T-cell (primary cell): ENCODE measurements around the gene ADCY10. TPM values are rescaled to one million over a fixed set of nuclear protein-coding genes. Genes with fewer than 3 reads are reported as not detected.
A peak's percentile ranks its signal among the peaks of the same experiment; 100 is the strongest.
"Not testable (repeated sequence)": the region's sequence is repeated elsewhere in the genome, so short reads cannot be mapped to it uniquely, and the experiment has no call there.

ENCODE experiments used
- ATAC-seq, 4 experiments: fragments of 200-7000 bp in 3 of 4; fragments of 150-1000 bp in 1 of 4; cut with Tn5 transposase; replicated peaks in 1 of 4; 1 replicate in 3 of 4; 2 replicates in 1 of 4; pipeline ENCODE4 v1.10.0; 2021; ENCODE audit warnings: moderate library complexity in 3 of 4, mild to moderate bottlenecking in 2 of 4, moderate number of reproducible peaks in 1 of 4
- CTCF ChIA-PET, 2 donors: fragments of 300-600 bp; sonication (Branson Sonifier 250); formaldehyde crosslinking; loops; one replicate each; lab custom pipeline; 2022; ENCODE audit warnings: antibody characterized with exemption in 2 of 2; lab: Charles Lee
- POLR2A ChIA-PET, 2 donors: fragments of 300-600 bp; sonication (Branson Sonifier 250); formaldehyde crosslinking; loops; one replicate each; lab custom pipeline; 2022; ENCODE audit warnings: antibody characterized with exemption in 2 of 2; lab: Charles Lee
- DNase-seq, 35 experiments: peaks; one replicate each; pipeline versions ENCODE4 v3.0.0 to v3.0.0-alpha.2; 2013 to 2023
- H3K27ac ChIP-seq: one replicate; pipeline ENCODE4 v1.5.1; 2013; ENCODE audit warnings: low read length
- H3K27me3 ChIP-seq, 2 experiments: replicated peaks in 1 of 2; 1 replicate in 1 of 2; 2 replicates in 1 of 2; pipeline versions ENCODE4 v1.6.1 to v1.7.0; 2013; ENCODE audit warnings: low read length in 1 of 2, mixed read lengths in 1 of 2; ENCODE audit not compliant: control insufficient read depth in 2 of 2, insufficient read depth in 2 of 2; ENCODE audit errors: extremely low read depth in 1 of 2
- H3K36me3 ChIP-seq, 2 donors: 1 replicate in 1 of 2; 2 replicates in 1 of 2; pipeline versions ENCODE4 v1.6.1 to v1.7.0; 2013; ENCODE audit warnings: low read length in 1 of 2; ENCODE audit not compliant: control insufficient read depth in 2 of 2, insufficient read depth in 1 of 2; ENCODE audit errors: extremely low read depth in 1 of 2
- H3K4me1 ChIP-seq, 2 experiments: 1 replicate in 1 of 2; 2 replicates in 1 of 2; pipeline versions ENCODE4 v1.6.1 to v1.7.0; 2013; ENCODE audit warnings: low read length in 2 of 2, mixed read lengths in 1 of 2; ENCODE audit not compliant: insufficient read depth in 2 of 2, control insufficient read depth in 1 of 2; ENCODE audit errors: extremely low read depth in 1 of 2
- H3K4me3 ChIP-seq, 2 donors: 1 replicate in 1 of 2; 2 replicates in 1 of 2; pipeline versions ENCODE4 v1.5.1 to v1.7.0; 2013; ENCODE audit warnings: mild to moderate bottlenecking in 2 of 2, low read length in 1 of 2, moderate library complexity in 1 of 2; ENCODE audit not compliant: control insufficient read depth in 1 of 2; ENCODE audit errors: extremely low read depth in 1 of 2
- H3K9me3 ChIP-seq: 2 replicates; pipeline ENCODE4 v1.7.0; 2013
- H3K27ac Mint-ChIP-seq, 2 donors: one replicate each; pipeline ENCODE4 v1.8.0; 2020 to 2021; ENCODE audit warnings: mild to moderate bottlenecking in 2 of 2, mixed read lengths in 2 of 2
- H3K27me3 Mint-ChIP-seq, 2 donors: one replicate each; pipeline ENCODE4 v1.8.0; 2021 to 2022; ENCODE audit warnings: mixed read lengths in 2 of 2
- H3K36me3 Mint-ChIP-seq: one replicate; pipeline ENCODE4 v1.8.0; 2021; ENCODE audit warnings: mixed read lengths
- H3K4me1 Mint-ChIP-seq, 3 donors: one replicate each; pipeline ENCODE4 v1.8.0; 2020 to 2022; ENCODE audit warnings: mixed read lengths in 3 of 3, mild to moderate bottlenecking in 1 of 3
- H3K4me3 Mint-ChIP-seq, 3 donors: one replicate each; pipeline ENCODE4 v1.8.0; 2020 to 2022; ENCODE audit warnings: mild to moderate bottlenecking in 3 of 3, mixed read lengths in 3 of 3, moderate library complexity in 3 of 3
- H3K9me3 Mint-ChIP-seq, 3 donors: one replicate each; pipeline ENCODE4 v1.8.0; 2020 to 2022; ENCODE audit warnings: mixed read lengths in 3 of 3
- WGBS: methylation state at CpG from one replicate; pipeline ENCODE4 v1.1.5; 2013; ENCODE audit warnings: missing lambda C conversion rate; ENCODE audit not compliant: insufficient coverage; 5-methylcytosine and 5-hydroxymethylcytosine counted together
- total RNA-seq, 35 experiments: library from RNA in 6 of 35; stranded (reverse) in 6 of 35; fragments of 120-200 nt in 1 of 35; gene quantifications; one replicate each; pipeline versions ENCODE4 v1.2.1 to v1.2.4 and lab custom pipeline; 2013 to 2026

Gene ADCY10
- total RNA-seq, 5 donors from 2014 or later (not counting 1 experiment from before 2014, with no cell fraction given) = 0.06 to 0.82 (median 0.44) TPM

DNA sequence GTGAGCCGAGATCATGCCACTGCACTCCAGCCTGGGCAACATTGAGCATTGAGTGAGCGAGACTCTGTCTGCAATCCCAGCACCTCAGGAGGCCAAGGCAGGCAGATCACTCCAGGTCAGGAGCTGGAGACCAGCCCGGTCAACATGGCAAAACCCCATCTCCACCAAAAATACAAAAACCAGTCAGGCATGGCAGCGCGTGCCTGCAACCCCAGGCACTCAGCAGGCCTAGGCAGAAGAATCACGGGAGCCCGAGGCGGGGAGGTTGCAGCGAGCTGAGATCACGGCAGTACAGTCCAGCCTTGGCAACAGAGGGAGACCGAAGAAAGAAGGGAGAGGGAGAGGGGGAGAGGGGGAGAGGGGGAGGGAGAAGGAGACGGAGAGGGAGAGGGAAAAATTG, 107.3 kb downstream of the ADCY10 start:
- H3K27me3 Mint-ChIP-seq, POLR2A ChIA-PET, ATAC-seq, DNase-seq, H3K4me3 Mint-ChIP-seq, H3K27ac ChIP-seq, CTCF ChIA-PET, H3K36me3 Mint-ChIP-seq, H3K9me3 Mint-ChIP-seq, H3K9me3 ChIP-seq, H3K36me3 ChIP-seq, H3K27ac Mint-ChIP-seq, H3K27me3 ChIP-seq, H3K4me3 ChIP-seq: not testable (repeated sequence)
- peaks cover 13 to 23% of the 10 kb centered on the region in 2 experiments for H3K4me1 ChIP-seq
- WGBS = 100% methylated on average over 7 of the region's 12 CpGs
- H3K4me1 Mint-ChIP-seq = peaks cover 24 to 28% (median 25%) of the 10 kb centered on the region in 3 donors

DNA sequence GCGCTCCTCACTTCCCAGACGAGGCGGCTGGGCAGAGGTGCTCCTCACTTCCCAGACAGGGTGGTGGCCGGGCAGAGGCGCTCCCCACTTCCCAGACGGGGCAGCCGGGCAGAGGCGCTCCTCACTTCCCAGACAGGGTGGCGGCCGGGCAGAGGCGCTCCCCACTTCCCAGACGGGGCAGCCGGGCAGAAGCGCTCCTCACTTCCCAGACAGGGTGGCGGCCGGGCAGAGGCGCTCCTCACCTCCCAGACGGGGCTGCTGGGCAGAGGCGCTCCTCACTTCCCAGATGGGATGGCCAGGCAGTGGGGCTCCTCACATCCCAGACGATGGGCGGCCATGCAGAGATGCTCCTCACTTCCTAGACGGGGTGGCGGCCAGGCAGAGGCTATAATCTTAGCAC, 107.7 kb downstream of the ADCY10 start:
- H3K4me3 Mint-ChIP-seq, H3K36me3 ChIP-seq, H3K36me3 Mint-ChIP-seq, H3K27me3 Mint-ChIP-seq, ATAC-seq, DNase-seq, H3K4me3 ChIP-seq, POLR2A ChIA-PET, CTCF ChIA-PET, H3K27ac ChIP-seq, H3K27me3 ChIP-seq, H3K9me3 Mint-ChIP-seq, H3K9me3 ChIP-seq: not testable (repeated sequence)
- H3K27ac Mint-ChIP-seq = peak overlapping the region in 1 of 2 donors; percentile 69
- H3K4me1 ChIP-seq = peaks cover 13 to 23% of the 10 kb centered on the region in 2 experiments
- 93% methylated on average over 22 of the region's 23 CpGs for WGBS
- peaks cover 24 to 28% (median 25%) of the 10 kb centered on the region in 3 donors for H3K4me1 Mint-ChIP-seq

DNA sequence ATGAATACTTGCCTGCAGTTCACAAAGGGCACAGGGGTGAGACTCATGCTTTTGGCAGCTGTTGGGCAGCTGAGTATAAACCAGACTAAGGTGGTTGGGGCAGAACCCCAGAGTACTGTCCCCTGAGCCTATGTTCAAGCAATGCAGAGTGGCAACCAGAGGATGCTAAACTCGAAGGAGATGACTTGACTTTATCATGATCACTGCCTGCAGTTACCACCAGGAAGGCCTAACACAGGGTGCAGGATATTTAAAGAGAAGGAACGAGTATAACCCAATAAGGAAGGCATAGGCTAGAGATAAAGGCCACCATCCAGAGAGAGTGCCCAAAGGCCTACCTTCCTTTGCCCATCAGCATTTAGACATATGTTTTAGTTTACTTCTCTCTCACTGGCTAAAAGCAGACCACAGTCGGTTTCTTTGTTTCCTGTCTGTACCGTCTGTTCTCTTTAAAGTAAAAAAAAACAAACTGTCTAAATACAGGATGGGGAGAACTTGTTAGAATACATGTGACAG, 108.8 kb downstream of the ADCY10 start:
- Histone ChIP-seq H3K4me1 (peaks cover 13 to 23% of the 10 kb centered on the region in 2 experiments), H3K9me3 (no peaks in the 10 kb centered on the region), H3K36me3 (no peaks in the 10 kb centered on the region), H3K27me3 (no peaks in the 10 kb centered on the region), H3K4me3 (no peak overlapping the region), H3K27ac (peak overlapping the region; percentile 46)
- ATAC-seq (peak; percentile 74 to 83 (median 80)), DNase-seq (peak in 14 of 35 experiments; percentile 1 to 58 (median 6))
- POLR2A ChIA-PET = no interaction called here
- 0% methylated on average over 1 of the region's 4 CpGs for WGBS
- CTCF ChIA-PET = no interaction called here
- Mint-ChIP-seq H3K27ac (peak overlapping the region; percentile 92 to 93), H3K9me3 (no peaks in the 10 kb centered on the region), H3K36me3 (no peaks in the 10 kb centered on the region), H3K4me3 (peak overlapping the region in 2 of 3 donors; percentile 30 to 44), H3K27me3 (peaks cover 0 to 4% of the 10 kb centered on the region in 2 donors), H3K4me1 (peaks cover 24 to 28% (median 25%) of the 10 kb centered on the region in 3 donors)

DNA sequence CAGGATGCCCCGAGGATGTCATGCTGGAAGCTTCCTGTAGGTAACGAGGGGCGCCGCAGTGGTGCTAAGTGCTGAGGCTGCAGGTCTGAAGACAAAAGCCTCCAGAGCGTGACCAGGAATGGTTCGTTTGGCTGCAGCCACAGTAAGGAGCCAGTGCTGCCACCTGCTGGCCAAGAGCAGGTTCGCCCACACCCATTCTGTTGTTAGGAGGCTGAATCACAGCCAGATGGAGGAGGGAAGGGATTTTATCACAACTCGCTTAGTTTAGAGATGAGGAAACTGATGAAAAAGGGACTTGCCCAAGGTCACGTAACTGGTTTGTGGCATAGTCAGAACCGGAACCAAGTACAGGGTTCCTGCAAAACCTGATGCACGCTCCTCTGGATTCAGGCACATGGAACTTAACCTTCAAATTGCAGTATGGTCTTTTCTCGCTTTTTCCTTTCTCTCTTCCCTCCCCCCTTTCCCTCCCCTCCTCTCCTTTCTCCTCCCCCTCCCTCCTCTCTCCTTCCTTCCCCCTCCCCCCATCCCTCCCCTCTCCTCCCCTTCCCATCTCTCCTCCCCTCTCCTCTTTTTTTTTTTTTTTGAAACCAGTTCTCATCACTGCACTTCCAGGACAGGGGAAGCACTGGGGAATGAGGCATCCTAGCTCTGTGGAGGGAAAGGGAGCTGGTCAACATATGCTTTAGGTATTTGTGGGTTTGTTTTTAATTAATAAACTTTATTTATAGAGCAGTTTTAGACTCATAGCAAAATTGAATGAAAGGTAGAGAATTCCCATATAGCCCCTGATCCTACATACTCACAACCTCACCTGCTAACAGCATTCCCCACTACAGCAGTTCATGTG, 110.4 kb downstream of the ADCY10 start:
- ChIA-PET CTCF (interaction anchor here in 1 of 2 donors (0.6 kb wide), 2 partner anchors 300 to 927 kb away, joined by 4 to 5 read pairs; partner anchors contain the start of gene TADA1), POLR2A (interaction anchor here in 1 of 2 donors (0.5 kb wide), 1 partner anchor 1317 kb away, joined by 8 read pairs; no protein-coding TSS in a partner anchor)
- Histone ChIP-seq H3K36me3 (no peaks in the 10 kb centered on the region), H3K9me3 (no peaks in the 10 kb centered on the region), H3K4me3 (no peak overlapping the region), H3K4me1 (peaks cover 13 to 23% of the 10 kb centered on the region in 2 experiments), H3K27ac (no peak overlapping the region), H3K27me3 (no peaks in the 10 kb centered on the region)
- 5% methylated on average over 10 of the region's 12 CpGs for WGBS
- no peaks in the 10 kb centered on the region for H3K9me3 Mint-ChIP-seq
- no peaks in the 10 kb centered on the region for H3K36me3 Mint-ChIP-seq
- peaks cover 24 to 28% (median 25%) of the 10 kb centered on the region in 3 donors for H3K4me1 Mint-ChIP-seq
- H3K27me3 Mint-ChIP-seq = no peaks in the 10 kb centered on the region
- peak; percentile 78 to 86 (median 81) for ATAC-seq
- DNase-seq = peak; percentile 50 to 91 (median 75)
- H3K4me3 Mint-ChIP-seq = peak overlapping the region in 2 of 3 donors; percentile 31 to 43
- H3K27ac Mint-ChIP-seq = peak overlapping the region; percentile 73 to 93

DNA sequence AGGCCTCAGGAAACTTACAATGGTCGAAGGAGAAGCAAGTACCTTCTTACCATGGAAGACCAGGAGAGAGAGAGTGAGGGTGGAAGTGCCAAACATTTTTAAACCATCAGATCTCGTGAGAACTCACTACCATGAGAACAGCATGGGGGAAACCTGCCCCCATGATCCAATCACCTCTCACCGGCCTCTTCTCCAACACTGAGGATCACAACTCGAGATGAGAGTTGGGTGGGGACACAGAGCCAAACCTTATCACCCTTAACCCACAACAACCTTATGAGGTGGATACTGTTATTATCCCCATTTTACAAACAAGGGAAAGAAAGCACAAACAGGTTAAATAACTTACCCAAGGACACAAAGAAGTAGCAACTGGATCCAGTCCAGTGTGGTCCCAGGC, 111.7 kb downstream of the ADCY10 start:
- Mint-ChIP-seq H3K27me3 (no peaks in the 10 kb centered on the region), H3K36me3 (no peaks in the 10 kb centered on the region), H3K4me3 (no peak overlapping the region), H3K4me1 (peaks cover 24 to 29% (median 25%) of the 10 kb centered on the region in 3 donors), H3K27ac (no peak overlapping the region), H3K9me3 (no peaks in the 10 kb centered on the region)
- 100% methylated on average over 1 of the region's 4 CpGs for WGBS
- Histone ChIP-seq H3K27me3 (no peaks in the 10 kb centered on the region), H3K4me1 (peaks cover 13 to 23% of the 10 kb centered on the region in 2 experiments), H3K36me3 (no peaks in the 10 kb centered on the region), H3K9me3 (no peaks in the 10 kb centered on the region), H3K27ac (no peak overlapping the region), H3K4me3 (no peak overlapping the region)
- POLR2A ChIA-PET = no interaction called here
- ATAC-seq = no peak
- no peak for DNase-seq
- CTCF ChIA-PET = no interaction called here

DNA sequence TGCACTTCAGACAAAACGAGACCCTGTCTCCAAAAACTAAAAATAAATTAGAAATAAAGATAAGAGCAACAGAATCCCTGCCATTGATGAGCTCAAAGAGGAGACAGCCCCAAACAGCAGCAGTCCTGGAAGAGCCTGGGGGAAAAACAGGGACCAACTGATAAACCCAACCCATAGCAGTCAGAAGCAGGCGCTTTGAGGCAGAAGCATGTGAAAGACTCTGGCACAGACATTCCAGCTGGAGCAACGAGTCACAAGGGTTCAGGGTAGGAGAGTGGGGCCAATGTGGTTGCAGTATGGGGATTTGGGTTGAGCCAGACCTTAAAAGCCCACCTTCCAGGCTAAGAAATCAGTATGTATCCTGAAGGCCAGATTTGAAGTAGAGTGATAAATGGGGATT, 113.7 kb downstream of the ADCY10 start:
- no peak for DNase-seq
- WGBS = 67% methylated on average over 1 of the region's 3 CpGs
- no peaks in the 10 kb centered on the region for H3K9me3 ChIP-seq
- Mint-ChIP-seq H3K9me3 (no peaks in the 10 kb centered on the region), H3K4me1 (peaks cover 19 to 28% (median 22%) of the 10 kb centered on the region in 3 donors), H3K4me3 (no peak overlapping the region), H3K27me3 (no peaks in the 10 kb centered on the region), H3K27ac (no peak overlapping the region), H3K36me3 (no peaks in the 10 kb centered on the region)
- no peak for ATAC-seq
- peaks cover 11 to 16% of the 10 kb centered on the region in 2 experiments for H3K4me1 ChIP-seq
- H3K4me3 ChIP-seq = no peak overlapping the region
- ChIA-PET POLR2A (no interaction called here), CTCF (interaction anchor here in 1 of 2 donors (0.7 kb wide), 1 partner anchor 931 kb away, joined by 3 read pairs; no protein-coding TSS in a partner anchor)
- H3K27ac ChIP-seq = no peak overlapping the region
- H3K27me3 ChIP-seq = no peaks in the 10 kb centered on the region
- no peaks in the 10 kb centered on the region for H3K36me3 ChIP-seq
